Left cardiac atrium (tissue), 4 donors: ENCODE data around the gene PPFIA4. TPM values are rescaled to one million over a fixed set of nuclear protein-coding genes. Genes with fewer than 3 reads are reported as not detected.
A peak's percentile ranks its signal among the peaks of the same experiment; 100 is the strongest.
"Not testable (repeated sequence)": the region's sequence is repeated elsewhere in the genome, so short reads cannot be mapped to it uniquely, and the experiment has no call there.

Source experiments
- ATAC-seq, 2 donors: fragments of 200-7000 bp; cut with Tn5 transposase; one replicate each; pipeline ENCODE4 v1.9.1; 2020; ENCODE audit warnings: mild to moderate bottlenecking in 2 of 2, moderate library complexity in 2 of 2
- DNase-seq: peaks from one replicate; pipeline ENCODE4 v3.0.0-alpha.2; 2020
- intact Hi-C, 2 donors: fragments of 100-400 bp; cut with DNase I; formaldehyde crosslinking; loops; one replicate each; pipeline versions ENCODE4 v1.14.1 to v1.15.1; 2022 to 2023
- long read RNA-seq: library from polyadenylated mRNA; unstranded; transcript quantifications from one replicate; pipeline ENCODE4 v2.0.0, GENCODE V29; 2021
- total RNA-seq, 2 donors: library from RNA; stranded (reverse); fragmentation: NEBNext Ultra II Directional; extraction: Animal tissue kit (Norgen Biotek cat#: 25700); gene quantifications; one replicate each; pipeline ENCODE4 v1.2.1, GENCODE V29; 2021
- donor health status: DM: no; HTN: yes; CAD: no.
- donor health status: DM: no; HTN: yes; CAD: no; lungs with severe emphysema.
- donor health status: DM: yes; HTN: yes; CAD: no.
- donor health status: Dilated cardiomyopathy.

The PPFIA4 gene
- 10 to 100 TPM; 16.0 to 16.3 TPM for total RNA-seq
- long read RNA-seq, partial matches to known transcripts, result 3 of 8 reads
- long read RNA-seq, other reads (novel, unspliced or antisense), result 5 of 8 reads

- intact Hi-C loops, result no loop called here
- DNase-seq (peak; percentile 89), ATAC-seq (peak; percentile 90 to 93)
Measured at GRCh38 chr1:203026031-203026665, at the start of gene PPFIA4. TSS of gene PPFIA4 (plus strand) at chr1:203026491. CDS start at chr1:203039009, 12,518 bp downstream.

GRCh38 chr1:202976633-202977032, 49.7 kb upstream of the PPFIA4 start:
- intact Hi-C loops, result no loop called here
- ATAC-seq, result no peak
- DNase-seq, result no peak

GRCh38 chr1:202979459-202979858, 46.8 kb upstream of the PPFIA4 start:
- intact Hi-C loops, result no loop called here
- DNase-seq (no peak), ATAC-seq (no peak)

- intact Hi-C loops, result no loop called here
- DNase-seq, result no peak
Measured at GRCh38 chr1:202981939-202982338, 44.4 kb upstream of the PPFIA4 start.

GRCh38 chr1:202982715-202983430, 43.4 kb upstream of the PPFIA4 start:
- no peak for DNase-seq
- ATAC-seq, result no peak
- intact Hi-C loops, result no loop called here

More at GRCh38 chr1:202981939-202982338, 44.4 kb upstream of the PPFIA4 start:
- no peak for ATAC-seq

GRCh38 chr1:202986120-202986519, 40.2 kb upstream of the PPFIA4 start:
- intact Hi-C loops, DNase-seq, ATAC-seq: not testable (repeated sequence)

- ATAC-seq, result no peak
- intact Hi-C loops, result no loop called here
- DNase-seq, result no peak
Measured at GRCh38 chr1:202987255-202987654, 39.0 kb upstream of the PPFIA4 start.

- ATAC-seq (no peak), DNase-seq (no peak)
- intact Hi-C loops, result no loop called here
Measured at GRCh38 chr1:202987922-202988583, 38.2 kb upstream of the PPFIA4 start.

GRCh38 chr1:202989879-202990278, 36.4 kb upstream of the PPFIA4 start:
- ATAC-seq, result no peak
- intact Hi-C loops, result loop anchor here in 1 of 2 donors (10.0 kb wide), 1 partner anchor 245 kb away; no protein-coding TSS in a partner anchor
- no peak for DNase-seq

- intact Hi-C loops, result loop anchor here in 1 of 2 donors (10.0 kb wide), 1 partner anchor 246 kb away; no protein-coding TSS in a partner anchor
- ATAC-seq (no peak), DNase-seq (no peak)
Measured at GRCh38 chr1:202991112-202991511, 35.2 kb upstream of the PPFIA4 start.

- DNase-seq (no peak), ATAC-seq (no peak)
- intact Hi-C loops, result loop anchor here in 1 of 2 donors (5.0 to 10.0 kb wide), 2 partner anchors 67 to 250 kb away; partner anchors contain the start of gene KLHL12
Measured at GRCh38 chr1:202994756-202995155, 31.5 kb upstream of the PPFIA4 start.

- DNase-seq (peak; percentile 47), ATAC-seq (peak in 1 of 2 donors; percentile 30)
- intact Hi-C loops, result loop anchor here in 1 of 2 donors (5.0 to 10.0 kb wide), 2 partner anchors 72 to 254 kb away; partner anchors contain the start of gene KLHL12
Measured at GRCh38 chr1:202998836-202999750, 27.2 kb upstream of the PPFIA4 start.

GRCh38 chr1:203000217-203000944, 25.9 kb upstream of the PPFIA4 start:
- no peak for DNase-seq
- intact Hi-C loops, result loop anchor here in 1 of 2 donors (10.0 kb wide), 1 partner anchor 76 kb away; the partner anchor contains the start of gene KLHL12
- ATAC-seq, result no peak

GRCh38 chr1:203001986-203002385, 24.3 kb upstream of the PPFIA4 start:
- ATAC-seq (no peak), DNase-seq (no peak)
- intact Hi-C loops, result loop anchor here in 1 of 2 donors (10.0 kb wide), 1 partner anchor 77 kb away; the partner anchor contains the start of gene KLHL12

- DNase-seq (no peak), ATAC-seq (no peak)
- intact Hi-C loops, result loop anchor here in 1 of 2 donors (10.0 kb wide), 1 partner anchor 78 kb away; the partner anchor contains the start of gene KLHL12
Measured at GRCh38 chr1:203002951-203003350, 23.3 kb upstream of the PPFIA4 start.

- DNase-seq, ATAC-seq: not testable (repeated sequence)
- intact Hi-C loops, result loop anchor here in 1 of 2 donors (10.0 kb wide), 1 partner anchor 81 kb away; the partner anchor contains the start of gene KLHL12
Measured at GRCh38 chr1:203005395-203006142, 20.7 kb upstream of the PPFIA4 start.
